Measurements from ENCODE around the gene HNRNPCL1.

Gene HNRNPCL1

GRCh38 chr1:12809933-12810332 is 38.6 kb downstream of the HNRNPCL1 start:
- no peak for DNase-seq (ENCODE audit: low spot score)
- no peak for TF ChIP-seq CTCF (IDR thresholded peaks at IDR 0.05; ENCODE audit: extremely low read depth, missing control alignments)

GRCh38 chr1:12799730-12800129 is 48.8 kb downstream of the HNRNPCL1 start:
- no peak for TF ChIP-seq CTCF (IDR thresholded peaks at IDR 0.05; ENCODE audit: extremely low read depth, missing control alignments)
- DNase-seq (ENCODE audit: low spot score), result no peak

- no peak for DNase-seq (ENCODE audit: low spot score)
- TF ChIP-seq CTCF (IDR thresholded peaks at IDR 0.05; ENCODE audit: extremely low read depth, missing control alignments), result no peak
These were observed 49.6 kb downstream of the HNRNPCL1 start for GRCh38 chr1:12798911-12799310.
